ENCODE data around the gene TMEM234. TPM values are rescaled to one million over a fixed set of nuclear protein-coding genes. Genes with fewer than 3 reads are reported as not detected.

TMEM234 gene
- total and polyA plus RNA-seq, 10 of the 15 experiments (the other 5 are each of a cell fraction or from before 2014, with no cell fraction given), result 2.9 to 10.9 (median 6.4) TPM

- no TSS peak for BruUV-seq (replicated peaks)
- Histone ChIP-seq H3K4me2 (ENCODE audit: control insufficient read depth, insufficient read depth) (peak overlapping the region; percentile 32), H3K27me3 (replicated peaks in 1 of 2; ENCODE audit: control insufficient read depth in 2 of 2, insufficient read depth in 2 of 2, low read length in 1 of 2) (no peaks in the 10 kb centered on the region), H3K4me3 (peak overlapping the region; percentile 10; the same call in 1 of the 2 replicates), H3K9ac (ENCODE audit: control insufficient read depth, insufficient read depth, low read length) (no peak overlapping the region), H3K36me3 (ENCODE audit: control insufficient read depth in 2 of 2, insufficient read depth in 2 of 2, low read length in 1 of 2) (no peaks in the 10 kb centered on the region), H3K4me1 (ENCODE audit: control insufficient read depth, insufficient read depth, low read length) (peaks cover 52% of the 10 kb centered on the region), H3K27ac (ENCODE audit: control insufficient read depth, insufficient read depth) (peak overlapping the region; percentile 89), H4K20me1 (ENCODE audit: control insufficient read depth, insufficient read depth) (no peaks in the 10 kb centered on the region), H2AFZ (ENCODE audit: control insufficient read depth, low read depth, low read length) (peak overlapping the region; percentile 78), H3K9me3 (replicated peaks; ENCODE audit: control insufficient read depth, insufficient read depth, low read length) (no peaks in the 10 kb centered on the region), H3K79me2 (ENCODE audit: control insufficient read depth, insufficient read depth, low read length) (peaks cover 26% of the 10 kb centered on the region)
- ATAC-seq (peak; percentile 69), FAIRE-seq (no peak), DNase-seq (ENCODE audit: low read depth, low spot score) (no peak)
- WGBS (ENCODE audit: insufficient coverage, insufficient replicate concordance, low lambda C conversion rate, missing lambda C conversion rate), result 4% methylated on average over 29 of the region's 31 CpGs
- RAD21 ChIA-PET (ENCODE audit: unreplicated experiment), result interaction anchor here (0.6 to 4.7 kb wide), 20 partner anchors 9 to 185 kb away, joined by 3 to 45 read pairs (median 3); partner anchors contain the start of genes EIF3I, HDAC1, MARCKSL1 and TMEM234
- CTCF ChIA-PET, result interaction anchor here (0.6 to 9.6 kb wide), 40 partner anchors 9 to 275 kb away, joined by 3 to 123 read pairs (median 6); partner anchors contain the start of genes BSDC1, CCDC28B, EIF3I and HDAC1
- intact Hi-C loops (cut with micrococcal nuclease; ENCODE audit: unreplicated experiment), result no loop called here
- POLR2A ChIA-PET, result interaction anchor here (0.6 to 3.5 kb wide), 12 partner anchors 10 to 89 kb away, joined by 3 to 21 read pairs (median 4); partner anchors contain the start of genes CCDC28B, HDAC1 and TXLNA
- in situ Hi-C loops (cut with MboI), result no loop called here
- SMC1A ChIA-PET (ENCODE audit: uncharacterized antibody, unreplicated experiment), result interaction anchor here (0.5 to 14.4 kb wide), 19 partner anchors 7 to 403 kb away, joined by 3 to 124 read pairs (median 4); partner anchors contain the start of genes BSDC1, IQCC and RBBP4
- TF ChIP-seq SMC3 (IDR thresholded peaks at IDR 0.05; ENCODE audit: borderline replicate concordance, low read length) (peak; percentile 57; the same call in 1 of the 2 replicates), SMARCA5 (IDR thresholded peaks at IDR 0.05) (peak; percentile 99), CREM (IDR thresholded peaks at IDR 0.05; ENCODE audit: low read depth) (peak; percentile 35; the same call in 1 of the 2 replicates), ESRRA (IDR thresholded peaks at IDR 0.05; ENCODE audit: low read length) (no peak), TCF12 (IDR thresholded peaks at IDR 0.05; ENCODE audit: low read depth, low read length) (peak; percentile 100), CREB1 (IDR thresholded peaks at IDR 0.05; ENCODE audit: low read depth) (no peak), SMAD5 (IDR thresholded peaks at IDR 0.05; ENCODE audit: low read depth) (no peak), IRF4 (IDR thresholded peaks at IDR 0.05; ENCODE audit: low read depth, low read length) (0 out of 2 replicates have a peak, but pooled peaks have one; percentile 31), ZNF274 (IDR thresholded peaks at IDR 0.05; ENCODE audit: insufficient read depth, insufficient read length) (no peak), TCF7 (IDR thresholded peaks at IDR 0.05; ENCODE audit: borderline replicate concordance) (no peak), RB1 (IDR thresholded peaks at IDR 0.05; ENCODE audit: borderline replicate concordance) (peak; percentile 52; the same call in 1 of the 2 replicates), TCF3 (IDR thresholded peaks at IDR 0.05; ENCODE audit: borderline replicate concordance, insufficient read depth, low read depth, low read length) (peak; percentile 100), LARP7 (IDR thresholded peaks at IDR 0.05) (0 out of 2 replicates have a peak, but pooled peaks have one; percentile 30), NR2F1 (conservative IDR thresholded peaks at IDR 0.05) (peak; percentile 32; the same call in 1 of the 2 replicates), BHLHE40 (IDR thresholded peaks at IDR 0.05; ENCODE audit: borderline replicate concordance in 1 of 2, low read depth in 2 of 2, low read length in 1 of 2) (peak; percentile 60 to 70; a peak in 3 of 4 replicates), YY1 (IDR thresholded peaks at IDR 0.05; ENCODE audit: low read depth, low read length) (peak; percentile 37; the same call in 1 of the 2 replicates), BACH1 (IDR thresholded peaks at IDR 0.05; ENCODE audit: borderline replicate concordance) (peak; percentile 34; the same call in 1 of the 2 replicates), DPF2 (IDR thresholded peaks at IDR 0.05) (peak; percentile 48; the same call in 1 of the 2 replicates), ETV6 (conservative IDR thresholded peaks at IDR 0.05 in 1 of 2, IDR thresholded peaks at IDR 0.05 in 1 of 2; ENCODE audit: borderline replicate concordance in 1 of 2, low read depth in 1 of 2) (peak in 1 of 2 experiments; percentile 41; a peak in 1 of 4 replicates), NRF1 (conservative IDR thresholded peaks at IDR 0.05; ENCODE audit: low read depth, low read length) (0 out of 2 replicates have a peak, but pooled peaks have one; percentile 14), KLF5 (IDR thresholded peaks at IDR 0.05; ENCODE audit: partially characterized antibody) (peak; percentile 19), BCL11A (IDR thresholded peaks at IDR 0.05; ENCODE audit: low read depth, low read length) (0 out of 2 replicates have a peak, but pooled peaks have one; percentile 14), IKZF1 (conservative IDR thresholded peaks at IDR 0.05) (peak; percentile 62), GATAD2B (conservative IDR thresholded peaks at IDR 0.05; ENCODE audit: low read depth) (0 out of 2 replicates have a peak, but pooled peaks have one; percentile 50), SUZ12 (IDR thresholded peaks at IDR 0.05; ENCODE audit: unreplicated experiment) (no peak), HCFC1 (IDR thresholded peaks at IDR 0.05; ENCODE audit: low read length) (no peak)
These were observed 26.1 kb upstream of the TMEM234 start for GRCh38 chr1:32247983-32248889.

All from GM12878 (cell line).